ENCODE results near the gene PDE6A.

The PDE6A gene

GRCh38 chr5:149808264-149808982 is 136.2 kb downstream of the PDE6A start:
- DNase-seq = no peak

All from SHP77 (cell line).